ENCODE results near the gene ORM2.

DNA sequence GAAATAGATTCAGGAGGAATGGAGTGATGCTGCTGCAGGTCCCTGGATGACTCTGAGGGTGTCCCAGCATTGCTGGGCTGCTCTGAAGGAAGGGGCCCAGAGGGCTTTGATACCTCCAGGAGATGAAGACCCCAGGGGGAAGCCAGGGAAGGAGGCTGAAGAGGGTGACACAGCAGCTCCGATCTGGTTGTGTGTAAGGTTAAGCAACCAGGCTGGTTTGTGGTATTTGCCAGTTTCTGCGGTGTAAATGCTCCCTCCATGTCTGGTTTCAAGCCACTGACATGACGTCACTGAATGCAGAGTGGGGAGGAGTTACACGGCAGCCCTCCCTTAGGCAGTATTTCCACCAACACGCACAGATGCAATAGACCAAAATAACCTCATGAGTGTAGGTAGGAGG, 46.7 kb upstream of the ORM2 start:
- TF ChIP-seq, protein P1, sequence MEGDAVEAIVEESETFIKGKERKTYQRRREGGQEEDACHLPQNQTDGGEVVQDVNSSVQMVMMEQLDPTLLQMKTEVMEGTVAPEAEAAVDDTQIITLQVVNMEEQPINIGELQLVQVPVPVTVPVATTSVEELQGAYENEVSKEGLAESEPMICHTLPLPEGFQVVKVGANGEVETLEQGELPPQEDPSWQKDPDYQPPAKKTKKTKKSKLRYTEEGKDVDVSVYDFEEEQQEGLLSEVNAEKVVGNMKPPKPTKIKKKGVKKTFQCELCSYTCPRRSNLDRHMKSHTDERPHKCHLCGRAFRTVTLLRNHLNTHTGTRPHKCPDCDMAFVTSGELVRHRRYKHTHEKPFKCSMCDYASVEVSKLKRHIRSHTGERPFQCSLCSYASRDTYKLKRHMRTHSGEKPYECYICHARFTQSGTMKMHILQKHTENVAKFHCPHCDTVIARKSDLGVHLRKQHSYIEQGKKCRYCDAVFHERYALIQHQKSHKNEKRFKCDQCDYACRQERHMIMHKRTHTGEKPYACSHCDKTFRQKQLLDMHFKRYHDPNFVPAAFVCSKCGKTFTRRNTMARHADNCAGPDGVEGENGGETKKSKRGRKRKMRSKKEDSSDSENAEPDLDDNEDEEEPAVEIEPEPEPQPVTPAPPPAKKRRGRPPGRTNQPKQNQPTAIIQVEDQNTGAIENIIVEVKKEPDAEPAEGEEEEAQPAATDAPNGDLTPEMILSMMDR (IDR thresholded peaks at IDR 0.05) = no peak
- TF ChIP-seq POLR2AphosphoS5 (IDR thresholded peaks at IDR 0.05) = no peak

Measured in suprapubic skin (tissue), 3 donors.